Measurements from ENCODE around the gene GPR37. TPM values are rescaled to one million over a fixed set of nuclear protein-coding genes. Genes with fewer than 3 reads are reported as not detected.

The GPR37 gene
- total RNA-seq, 1 experiment from 2014 or later = 1.6 TPM

DNA sequence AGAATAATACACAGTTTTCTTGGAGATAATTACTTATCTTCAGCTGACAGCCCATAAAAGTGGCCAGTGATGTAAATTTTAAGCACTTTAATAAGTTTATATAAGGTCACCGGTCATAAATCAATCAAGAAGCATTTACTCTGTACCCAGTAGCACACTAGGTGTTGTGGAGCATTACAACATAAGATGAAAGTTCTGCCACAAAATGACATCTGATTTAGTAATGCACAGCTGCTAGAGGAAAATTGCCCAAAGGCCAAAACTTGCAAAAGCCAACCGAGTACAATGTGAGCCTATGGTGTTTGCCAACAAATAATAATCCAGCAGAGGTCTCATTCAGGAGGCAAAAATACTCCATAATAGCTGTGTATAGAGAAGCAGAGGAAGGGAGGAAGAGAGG, 63.6 kb downstream of the GPR37 start:
- no peak for DNase-seq
- Histone ChIP-seq H3K4me2 (ENCODE audit: insufficient read depth, insufficient read length, low read length) (no peak overlapping the region), H3K4ac (ENCODE audit: low read depth, low read length) (no peak overlapping the region), H3K4me1 (ENCODE audit: insufficient read depth, low read length) (no peaks in the 10 kb centered on the region), H3K79me2 (ENCODE audit: insufficient read depth, low read length) (no peaks in the 10 kb centered on the region), H4K91ac (ENCODE audit: insufficient read length, low read depth, low read length) (no peak overlapping the region), H4K5ac (ENCODE audit: insufficient read length, low read depth, low read length) (no peak overlapping the region), H3K27me3 (ENCODE audit: insufficient read depth, low read length) (no peaks in the 10 kb centered on the region), H2BK12ac (ENCODE audit: insufficient read length, low read depth, low read length) (no peak overlapping the region), H4K20me1 (ENCODE audit: control insufficient read depth, insufficient read depth, insufficient read length) (no peaks in the 10 kb centered on the region), H3K14ac (ENCODE audit: insufficient read depth, low read length) (no peak overlapping the region), H2BK120ac (ENCODE audit: low read depth, low read length, poor library complexity, severe bottlenecking) (no peak overlapping the region), H3K23me2 (ENCODE audit: insufficient read length, low read depth, low read length, poor library complexity, severe bottlenecking) (no peaks in the 10 kb centered on the region), H3K9me3 (ENCODE audit: control insufficient read depth, low read depth, low read length) (no peaks in the 10 kb centered on the region), H3T11ph (ENCODE audit: low read length) (no peak overlapping the region), H3K9ac (ENCODE audit: extremely low read depth, insufficient read length, low read length) (no peak overlapping the region), H3K79me1 (ENCODE audit: insufficient read depth, low read depth, low read length, poor library complexity, severe bottlenecking) (no peaks in the 10 kb centered on the region), H2AFZ (ENCODE audit: low read length) (no peak overlapping the region), H3K56ac (ENCODE audit: insufficient read length, low read depth, low read length) (no peak overlapping the region), H3K18ac (ENCODE audit: insufficient read length, low read depth, low read length) (no peak overlapping the region), H3K27ac (ENCODE audit: insufficient read length, low read depth, low read length) (no peak overlapping the region), H2BK15ac (ENCODE audit: low read depth, low read length) (no peak overlapping the region), H3K23ac (ENCODE audit: insufficient read length, low read depth, low read length) (no peak overlapping the region), H2BK20ac (ENCODE audit: low read depth, low read length, poor library complexity, severe bottlenecking) (no peak overlapping the region), H4K8ac (replicated peaks; ENCODE audit: insufficient read length, low read depth, low read length) (no peak overlapping the region), H2BK5ac (ENCODE audit: insufficient read length, low read length) (no peak overlapping the region), H2AK5ac (ENCODE audit: insufficient read length, low read length) (no peak overlapping the region)
- no CpG with 5 or more reads among the region's 2 CpGs for WGBS (ENCODE audit: extremely low coverage, insufficient read length, low lambda C conversion rate)
- no peak overlapping the region for H3K4me3 Mint-ChIP-seq
- H3K27me3 Mint-ChIP-seq (ENCODE audit: low read depth) = no peaks in the 10 kb centered on the region
- 0 out of 5 replicates have a peak, but pooled peaks cover 0 to 2% of the 10 kb centered on the region in 2 experiments for H3K9me3 Mint-ChIP-seq
- no peaks in the 10 kb centered on the region for H3K36me3 Mint-ChIP-seq (ENCODE audit: insufficient read depth in 1 of 3, low read depth in 3 of 3)
- H3K27ac Mint-ChIP-seq = no peak overlapping the region
- H3K4me1 Mint-ChIP-seq = no peaks in the 10 kb centered on the region
- TF ChIP-seq, protein P1, sequence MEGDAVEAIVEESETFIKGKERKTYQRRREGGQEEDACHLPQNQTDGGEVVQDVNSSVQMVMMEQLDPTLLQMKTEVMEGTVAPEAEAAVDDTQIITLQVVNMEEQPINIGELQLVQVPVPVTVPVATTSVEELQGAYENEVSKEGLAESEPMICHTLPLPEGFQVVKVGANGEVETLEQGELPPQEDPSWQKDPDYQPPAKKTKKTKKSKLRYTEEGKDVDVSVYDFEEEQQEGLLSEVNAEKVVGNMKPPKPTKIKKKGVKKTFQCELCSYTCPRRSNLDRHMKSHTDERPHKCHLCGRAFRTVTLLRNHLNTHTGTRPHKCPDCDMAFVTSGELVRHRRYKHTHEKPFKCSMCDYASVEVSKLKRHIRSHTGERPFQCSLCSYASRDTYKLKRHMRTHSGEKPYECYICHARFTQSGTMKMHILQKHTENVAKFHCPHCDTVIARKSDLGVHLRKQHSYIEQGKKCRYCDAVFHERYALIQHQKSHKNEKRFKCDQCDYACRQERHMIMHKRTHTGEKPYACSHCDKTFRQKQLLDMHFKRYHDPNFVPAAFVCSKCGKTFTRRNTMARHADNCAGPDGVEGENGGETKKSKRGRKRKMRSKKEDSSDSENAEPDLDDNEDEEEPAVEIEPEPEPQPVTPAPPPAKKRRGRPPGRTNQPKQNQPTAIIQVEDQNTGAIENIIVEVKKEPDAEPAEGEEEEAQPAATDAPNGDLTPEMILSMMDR (conservative IDR thresholded peaks at IDR 0.05) = no peak

All from H9 (cell line).